ENCODE measurements around the gene FBXO34.

Gene FBXO34

DNA sequence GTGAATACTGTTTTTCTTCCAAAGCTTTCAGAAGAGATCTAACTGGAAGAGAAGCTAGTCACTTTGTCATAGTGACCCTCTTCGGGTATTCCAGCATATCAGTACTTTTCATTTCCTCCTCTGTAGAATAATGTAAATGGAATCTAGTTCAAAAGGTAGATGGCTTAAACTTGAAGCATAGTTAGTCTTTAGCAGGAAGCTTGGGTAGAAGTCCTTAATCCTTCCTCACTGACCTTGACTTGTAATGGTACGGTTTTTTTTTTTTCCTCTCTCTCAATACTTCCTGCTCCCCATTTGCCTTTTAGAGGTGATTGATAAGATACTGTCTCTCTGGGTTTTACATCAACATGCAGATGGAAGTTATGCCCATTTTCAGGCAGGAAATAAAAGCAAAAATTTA is 1.7 kb downstream of the FBXO34 start:
- no peak for DNase-seq

DNA sequence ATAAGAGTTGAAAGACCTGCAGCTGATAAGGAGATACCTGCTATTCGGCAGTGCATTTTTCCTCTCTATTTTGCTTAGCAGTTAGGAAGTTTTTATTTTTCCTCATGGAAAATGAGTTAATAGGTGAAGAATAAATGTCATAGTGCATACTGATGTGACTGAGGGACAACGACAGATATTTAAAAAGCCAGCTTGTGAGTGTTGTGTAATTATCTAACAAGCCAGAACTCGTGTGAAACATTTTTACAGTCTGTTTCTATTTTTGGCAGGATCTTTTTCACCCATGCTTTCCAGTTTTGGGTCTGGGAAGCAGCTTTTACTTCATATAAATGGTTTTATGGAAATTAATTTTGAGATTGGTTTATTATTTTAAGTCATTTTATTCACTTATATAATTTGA is 2.9 kb downstream of the FBXO34 start:
- no peak for DNase-seq

DNA sequence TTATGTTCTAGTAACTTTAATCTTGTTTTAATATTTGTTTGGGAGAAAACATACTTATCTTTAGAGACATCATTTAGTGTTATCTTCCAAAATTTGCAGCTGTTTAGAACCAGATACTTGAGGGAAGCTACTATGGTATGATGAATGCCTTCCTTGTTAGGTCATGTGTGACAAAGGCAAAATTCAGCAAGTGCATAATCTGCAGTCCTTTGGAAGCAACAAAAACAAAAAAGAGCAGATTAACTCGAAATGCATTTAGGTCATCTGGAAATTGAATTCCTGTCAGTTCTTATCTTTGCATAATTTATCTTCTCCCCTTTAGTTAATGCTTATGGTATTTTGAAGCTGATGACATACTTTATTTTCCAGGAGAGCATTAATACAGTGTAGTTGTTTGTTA is 3.5 kb downstream of the FBXO34 start:
- no peak for DNase-seq

DNA sequence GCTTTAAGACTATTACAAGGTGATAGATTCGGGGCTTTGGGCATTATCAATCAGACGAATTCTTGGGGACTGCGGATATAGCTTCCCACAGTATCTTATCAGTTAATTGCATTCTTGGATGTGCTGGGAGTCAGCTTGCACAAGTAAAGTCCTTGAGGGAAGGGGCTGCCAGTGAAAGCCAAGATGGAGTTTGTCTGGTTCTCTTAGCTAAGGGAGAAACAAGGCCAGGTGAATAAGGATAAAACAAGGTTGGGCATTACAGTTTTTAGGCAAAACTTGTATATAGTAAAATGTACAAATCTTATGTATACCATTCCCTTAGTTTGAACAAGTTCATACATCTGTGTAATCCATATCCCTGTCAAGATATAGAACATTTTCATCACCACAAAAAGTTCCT is 5.5 kb downstream of the FBXO34 start:
- no peak for DNase-seq

DNA sequence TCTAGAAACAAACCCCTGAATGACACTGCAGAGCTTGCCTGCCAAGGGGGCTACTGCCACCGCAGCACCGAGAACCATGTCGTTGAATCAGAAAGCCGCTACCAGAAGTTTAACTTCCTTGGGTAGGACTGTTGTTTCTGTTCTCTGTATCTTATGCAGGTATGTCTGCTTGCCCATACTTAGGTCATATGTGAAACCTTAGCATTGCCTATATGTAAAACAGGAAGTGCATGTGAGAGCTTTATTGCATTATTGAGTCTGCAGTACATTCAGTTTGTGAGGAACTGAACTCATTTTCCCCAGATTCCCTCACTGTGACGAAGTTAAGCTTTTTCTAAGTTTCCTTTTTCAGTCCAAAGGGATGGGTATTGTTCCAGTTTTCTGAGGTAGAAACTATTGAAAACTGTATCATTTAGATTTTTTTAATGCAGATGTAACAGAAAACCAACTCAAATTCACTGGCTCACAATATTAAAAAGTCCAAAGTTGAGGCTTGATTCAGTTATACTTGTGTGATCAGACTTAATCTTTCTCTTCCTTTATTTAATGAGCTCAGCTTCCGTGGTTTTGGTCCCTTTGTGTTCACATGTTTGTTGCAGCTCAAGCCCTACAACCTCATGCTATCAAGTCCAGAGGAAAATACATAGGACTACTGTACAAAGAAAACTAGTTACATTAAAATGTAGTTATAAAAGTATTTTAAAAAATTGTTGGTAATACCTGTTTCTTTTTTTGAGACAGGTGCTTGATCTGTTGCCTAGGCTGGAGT is 6.9 kb downstream of the FBXO34 start:
- DNase-seq, result no peak

DNA sequence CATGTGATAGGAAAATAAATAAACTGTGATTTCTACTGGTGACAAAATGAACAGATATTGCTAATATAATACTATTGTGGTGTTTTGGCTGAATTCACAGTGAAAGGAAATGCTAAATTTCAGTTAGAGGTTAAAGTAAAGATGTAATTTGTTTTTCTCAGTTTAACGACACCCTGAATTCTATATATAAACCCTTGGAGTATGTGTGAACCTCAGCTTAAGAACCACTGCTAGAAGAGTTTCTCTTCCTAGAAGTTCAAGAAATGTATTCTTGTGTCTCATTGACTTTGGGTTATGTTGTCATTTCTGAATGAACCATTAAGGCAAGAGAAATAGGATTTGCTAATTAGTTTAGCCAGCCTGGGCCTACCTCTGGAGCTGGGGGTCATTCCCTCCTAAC is 8.2 kb downstream of the FBXO34 start:
- DNase-seq, result no peak

DNA sequence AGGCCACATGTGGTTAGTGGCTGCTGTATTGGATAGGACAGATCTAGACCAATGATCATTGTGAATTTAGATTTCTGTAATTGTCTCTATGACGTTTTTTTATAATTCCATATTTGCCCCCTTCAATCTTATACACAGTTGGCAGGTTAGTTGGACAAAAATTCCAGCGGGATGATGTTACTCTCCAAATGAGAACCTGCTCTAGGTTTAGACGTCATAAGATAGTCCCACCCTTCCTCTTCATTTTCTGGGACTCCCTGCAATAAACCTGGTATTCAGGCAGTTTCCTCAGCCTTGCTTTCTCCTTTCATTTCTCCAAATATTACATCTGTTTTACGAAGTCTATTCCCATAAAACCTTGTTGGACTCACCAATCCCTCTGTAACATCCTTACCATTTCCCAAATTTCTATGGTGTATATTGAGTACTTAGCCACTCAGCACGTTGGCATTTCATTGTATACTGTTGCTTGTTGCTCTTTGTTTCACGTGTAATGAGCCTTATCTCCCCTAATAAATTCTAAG is 10.2 kb downstream of the FBXO34 start:
- DNase-seq, result no peak

DNA sequence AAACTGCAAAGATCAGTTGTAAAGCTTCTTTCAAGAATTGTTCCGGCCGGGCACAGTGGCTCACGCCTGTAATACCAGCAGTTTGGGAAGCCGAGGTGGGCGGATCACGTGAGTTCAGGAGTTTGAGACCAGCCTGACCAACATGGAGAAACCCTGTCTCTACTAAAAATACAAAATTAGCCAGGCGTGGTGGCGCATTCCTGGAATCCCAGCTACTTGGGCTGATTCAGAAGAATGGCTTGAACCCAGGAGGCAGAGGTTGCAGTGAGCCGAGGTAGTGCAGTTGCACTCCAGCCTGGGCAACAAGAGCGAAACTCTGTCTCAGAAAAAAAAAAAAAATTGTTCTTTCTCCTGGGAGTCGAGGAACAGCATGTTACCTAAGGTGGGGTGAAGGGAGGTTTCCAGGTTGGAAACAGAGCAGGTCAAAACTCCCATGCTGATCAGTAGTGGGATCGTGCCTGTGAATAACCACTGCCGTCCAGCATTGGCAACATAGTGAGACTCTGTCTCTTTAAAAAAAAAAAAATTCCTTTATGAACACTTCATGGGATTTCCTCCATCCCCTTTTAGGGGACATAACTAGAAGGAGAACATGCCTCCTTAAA is 13.9 kb downstream of the FBXO34 start:
- DNase-seq, result no peak

DNA sequence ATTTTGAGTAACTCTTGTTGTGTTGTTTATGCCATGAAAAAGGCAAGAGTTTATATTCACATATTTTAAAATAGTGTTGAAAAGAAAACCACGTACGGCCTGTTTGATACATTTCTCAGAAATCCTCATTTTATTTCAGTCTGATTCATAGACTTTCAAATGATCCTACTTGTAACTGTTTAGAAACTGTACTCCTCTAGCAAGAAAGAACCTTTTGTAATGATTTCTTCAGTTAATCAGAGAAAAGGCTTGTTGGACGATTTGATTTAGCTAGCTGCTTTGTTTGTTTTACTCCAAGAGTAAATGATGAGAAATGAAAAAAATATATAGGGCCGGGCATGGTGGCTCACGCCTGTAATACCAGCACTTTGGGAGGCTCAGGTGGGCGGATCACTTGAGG is 17.2 kb downstream of the FBXO34 start:
- DNase-seq, result no peak

DNA sequence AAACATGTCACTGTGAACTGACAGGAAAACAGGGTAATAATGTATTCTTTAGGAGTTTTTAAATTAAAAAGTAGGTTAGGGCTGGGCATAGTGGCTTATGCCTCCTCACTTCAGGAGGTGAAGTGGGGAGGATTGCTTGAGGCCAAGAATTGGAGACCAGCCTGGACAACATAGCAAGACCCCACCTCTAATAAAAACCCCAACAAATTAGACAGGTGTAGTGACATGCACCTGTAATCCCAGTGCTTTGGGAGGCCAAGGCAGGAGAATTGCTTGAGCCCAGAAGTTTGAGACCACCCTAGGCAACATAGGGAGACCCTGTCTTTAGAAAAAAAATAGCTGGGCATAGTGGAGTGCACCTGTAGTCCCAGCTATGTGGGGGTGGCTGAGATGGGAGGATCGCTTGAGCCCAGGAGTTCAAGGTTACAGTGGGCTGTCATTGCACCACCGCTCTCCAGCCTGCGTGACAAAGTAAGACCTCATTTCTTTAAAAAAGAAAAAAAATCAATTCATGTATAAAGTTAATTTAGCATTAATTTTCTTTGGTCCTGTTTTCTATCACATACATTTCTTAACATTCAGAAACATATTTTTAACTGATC is 20.4 kb downstream of the FBXO34 start:
- DNase-seq, result no peak

DNA sequence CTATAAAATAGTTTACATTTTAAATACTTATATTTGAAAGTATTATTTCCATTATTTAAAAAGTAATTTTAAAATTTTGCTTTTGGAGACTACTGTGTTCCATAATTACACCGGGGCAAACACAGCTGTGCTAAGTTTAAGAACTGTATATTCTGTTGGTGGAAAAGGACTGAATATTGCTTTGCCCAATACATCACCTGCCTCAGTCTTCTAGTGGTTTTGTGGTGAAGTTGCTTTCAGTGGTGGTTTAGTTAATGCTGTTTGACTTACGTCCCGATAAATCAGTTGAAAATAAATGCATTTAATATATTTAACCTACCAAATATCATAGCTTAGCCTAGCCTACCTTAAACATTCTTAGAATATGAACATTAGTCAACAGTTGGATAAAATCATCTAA is 23.4 kb downstream of the FBXO34 start:
- no peak for DNase-seq

DNA sequence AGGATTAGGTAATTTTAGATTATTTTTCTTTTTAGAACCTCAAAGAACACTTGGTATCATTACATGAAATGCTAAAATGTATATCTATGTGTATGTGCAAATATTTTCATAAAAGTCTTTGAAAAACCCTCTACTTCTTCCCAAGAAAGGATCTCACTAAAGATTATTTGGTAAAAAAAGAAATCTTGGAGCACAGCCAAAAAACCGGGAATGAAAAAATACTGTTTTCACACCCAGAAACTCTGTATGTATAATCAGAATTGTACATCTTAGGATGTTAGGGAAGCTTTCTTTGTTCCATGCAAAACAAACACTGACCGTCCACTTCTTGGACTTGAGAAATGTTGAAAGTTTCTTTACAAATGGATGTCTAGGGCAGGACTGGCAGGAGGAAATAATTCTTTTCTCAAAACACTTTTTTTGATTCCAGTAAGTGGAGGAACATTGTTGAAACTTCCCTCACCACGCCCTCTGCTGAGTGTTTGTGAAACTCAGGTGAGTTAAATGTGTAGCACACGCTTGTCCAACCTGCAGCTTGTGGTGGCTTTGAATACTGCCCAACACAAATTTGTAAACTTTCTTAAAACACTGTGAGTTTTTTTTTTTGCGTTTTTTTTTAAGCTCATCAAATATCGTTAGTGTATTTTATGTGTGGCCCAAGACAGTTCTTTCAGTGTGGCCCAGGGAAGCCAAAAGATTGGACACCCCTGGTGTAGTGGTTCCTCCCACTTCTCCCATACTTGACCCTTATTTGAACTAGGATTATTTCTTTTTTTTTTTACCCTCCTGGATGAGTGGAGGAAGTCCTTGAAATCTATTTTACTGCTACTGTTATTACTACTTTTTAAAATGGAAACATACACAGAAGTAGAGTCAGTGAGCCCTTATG is 26.6 kb downstream of the FBXO34 start:
- peak; percentile 90 for DNase-seq

DNA sequence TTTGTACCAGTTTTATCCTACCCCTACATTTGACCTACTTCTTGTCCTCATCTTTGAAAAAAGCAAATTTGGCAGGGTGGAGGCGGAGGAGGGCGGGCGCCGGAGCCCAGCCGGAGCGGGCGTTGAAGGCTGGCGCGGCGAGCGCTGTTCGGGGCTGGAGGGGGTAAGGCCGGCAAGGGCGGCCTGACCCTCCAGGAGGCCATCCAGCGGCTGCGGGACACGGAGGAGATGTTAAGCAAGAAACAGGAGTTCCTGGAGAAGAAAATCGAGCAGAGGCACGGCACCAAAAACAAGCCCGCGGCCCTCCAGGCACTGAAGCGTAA is 27.2 kb downstream of the FBXO34 start:
- no peak for DNase-seq

DNA sequence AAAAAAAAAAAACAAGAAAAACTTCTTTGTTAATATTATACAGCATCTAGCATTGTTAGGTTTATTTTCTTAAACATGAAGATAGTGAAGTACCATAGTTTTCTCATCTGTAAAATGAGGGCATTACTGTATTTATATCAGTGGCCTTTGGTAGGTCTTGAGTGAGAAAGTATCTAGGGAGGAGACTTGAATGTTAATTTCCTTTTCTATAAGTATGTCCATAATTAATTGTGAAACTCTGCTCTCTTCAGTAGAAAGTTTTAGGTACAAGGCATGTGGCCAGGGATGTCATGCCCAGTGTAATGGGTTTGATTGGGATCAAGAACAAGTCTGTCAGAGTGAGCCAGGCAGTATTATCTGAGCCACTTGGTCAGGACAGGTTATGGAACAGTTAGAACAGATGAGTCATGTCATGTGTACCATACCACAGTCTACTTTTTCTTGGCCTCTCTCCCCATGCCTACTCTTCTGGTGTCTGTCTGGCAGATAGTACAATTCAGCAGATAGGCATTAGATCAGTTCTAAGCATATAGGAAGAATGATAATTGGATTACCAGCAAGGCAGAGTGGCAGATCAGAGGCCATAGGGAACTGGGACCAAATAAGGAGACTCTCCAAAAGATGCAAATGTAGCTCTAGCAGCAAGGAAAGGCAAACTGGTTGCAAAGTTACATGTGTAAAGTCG is 30.4 kb downstream of the FBXO34 start:
- DNase-seq, result peak; percentile 51

DNA sequence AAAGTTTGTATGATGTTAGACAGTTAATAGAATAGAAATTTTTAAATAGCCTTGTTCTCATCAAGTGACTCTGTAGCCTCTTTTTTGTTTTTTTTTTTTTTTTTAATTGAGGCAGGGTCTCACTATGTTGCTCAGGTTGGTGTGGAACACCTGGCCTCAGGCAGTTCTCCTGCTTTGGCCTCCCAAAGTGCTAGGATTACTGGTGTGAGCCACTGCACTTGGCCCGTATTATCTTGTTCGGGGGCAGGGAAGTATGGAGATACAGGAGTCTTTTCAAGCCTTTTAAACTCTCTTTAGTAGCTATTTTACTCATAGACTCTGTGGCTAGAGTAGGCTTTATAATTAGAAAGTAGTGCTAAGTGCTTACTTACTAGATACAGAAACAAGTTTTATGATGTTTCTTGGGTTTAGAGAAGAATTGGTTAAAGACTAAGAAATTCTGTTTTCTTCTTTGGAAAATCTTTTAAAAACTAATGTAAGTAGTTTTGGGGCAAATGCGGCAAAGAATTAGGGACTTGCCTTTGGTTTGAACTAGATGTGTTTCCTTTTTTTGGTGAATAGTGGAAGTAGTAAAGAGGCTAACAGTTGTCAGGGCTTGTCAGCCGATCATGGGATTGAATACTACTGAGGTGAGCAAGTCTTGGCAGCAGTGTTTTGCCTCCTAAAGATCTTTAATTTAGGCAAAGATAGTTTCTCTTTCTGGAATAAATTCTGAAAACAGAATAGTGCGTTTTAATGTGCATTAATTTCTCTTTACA is 31.3 kb downstream of the FBXO34 start:
- DNase-seq, result no peak

DNA sequence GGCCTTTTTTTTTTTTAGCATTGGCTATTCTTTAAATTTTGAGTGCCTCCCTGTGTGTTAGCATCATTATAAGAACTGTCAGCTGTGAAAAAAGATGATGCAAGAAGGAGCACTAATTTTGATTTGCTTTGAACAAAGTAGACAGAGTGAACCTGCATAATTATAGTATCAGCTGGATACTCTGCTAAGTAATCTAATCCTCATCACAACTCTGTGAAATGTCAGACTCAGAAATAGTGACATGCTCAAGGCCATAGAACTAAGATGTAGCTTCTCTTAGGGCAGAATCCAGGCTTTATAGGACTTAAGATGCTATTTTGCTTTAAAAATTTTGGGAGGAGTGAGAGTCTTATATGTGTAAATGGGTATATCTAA is 31.9 kb downstream of the FBXO34 start:
- no peak for DNase-seq

DNA sequence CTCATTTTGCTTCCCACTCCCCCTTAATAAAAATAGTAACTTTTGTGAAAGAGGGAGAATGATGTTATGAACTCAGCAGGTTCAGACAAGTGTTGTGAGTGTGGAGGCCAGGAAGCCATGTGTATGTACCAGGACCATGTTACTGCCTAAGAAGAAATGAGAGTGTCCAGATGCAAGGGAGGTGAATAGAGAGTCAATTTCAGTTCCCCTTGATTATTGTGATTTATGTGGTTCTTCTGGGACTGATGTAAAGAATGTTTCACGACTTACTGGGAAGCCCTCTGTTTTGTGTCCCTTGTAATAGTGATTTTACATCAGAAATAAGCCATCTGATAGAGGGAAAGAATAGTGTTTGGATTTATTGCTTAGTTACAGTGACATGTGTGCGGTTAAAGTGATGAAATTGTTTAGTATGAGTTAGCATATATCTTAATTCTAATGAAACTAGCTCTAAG is 32.5 kb downstream of the FBXO34 start:
- no peak for DNase-seq

DNA sequence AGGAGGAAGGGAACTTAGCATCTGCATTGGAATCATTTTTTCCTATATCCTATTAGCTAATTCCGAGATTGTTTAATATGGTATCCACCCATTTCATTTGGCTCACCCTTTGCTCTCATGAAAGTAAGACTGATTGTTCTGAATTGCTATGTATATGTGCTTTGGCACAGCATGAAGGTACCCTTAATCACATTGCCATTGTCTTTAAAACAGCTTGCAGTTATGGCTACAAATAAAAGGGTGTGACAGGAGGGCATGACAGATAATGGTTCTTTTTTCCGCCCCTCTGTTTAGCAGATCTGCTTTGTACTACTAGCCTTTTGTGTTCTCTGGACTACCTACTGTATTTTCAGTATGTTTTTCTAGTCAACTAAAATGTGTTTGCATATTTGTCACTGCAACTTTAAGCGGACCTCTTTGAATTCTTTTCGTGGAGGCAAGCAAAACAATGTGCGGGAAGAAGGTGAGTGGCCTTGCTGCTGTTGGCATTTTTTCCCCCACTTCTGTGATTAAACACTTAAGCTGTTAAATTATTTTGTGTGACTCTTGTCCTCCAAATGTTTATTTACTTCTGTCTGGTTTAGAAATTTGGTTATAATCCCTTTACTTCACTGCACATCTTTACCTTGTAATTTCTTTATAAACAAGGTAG is 35.8 kb downstream of the FBXO34 start:
- DNase-seq, result no peak

DNA sequence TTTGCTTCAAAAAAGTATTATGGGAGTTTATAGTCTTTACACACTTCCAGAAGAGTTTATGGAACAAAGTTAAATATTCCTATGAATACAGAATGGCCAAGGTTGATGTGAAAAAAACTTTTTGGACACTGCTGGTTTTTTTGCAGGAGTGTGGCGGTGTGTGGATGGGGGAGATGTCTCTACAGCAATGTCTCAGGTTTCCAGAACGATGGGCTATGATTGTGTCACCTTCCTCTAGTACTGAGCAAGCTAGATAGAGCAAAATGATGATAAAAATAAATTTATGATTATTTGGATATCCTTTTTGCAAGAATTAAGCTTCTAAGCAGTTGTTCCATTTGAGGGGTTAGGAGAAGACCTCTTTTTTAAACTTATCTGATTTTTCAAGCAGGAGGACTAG is 37.9 kb downstream of the FBXO34 start:
- DNase-seq, result no peak

DNA sequence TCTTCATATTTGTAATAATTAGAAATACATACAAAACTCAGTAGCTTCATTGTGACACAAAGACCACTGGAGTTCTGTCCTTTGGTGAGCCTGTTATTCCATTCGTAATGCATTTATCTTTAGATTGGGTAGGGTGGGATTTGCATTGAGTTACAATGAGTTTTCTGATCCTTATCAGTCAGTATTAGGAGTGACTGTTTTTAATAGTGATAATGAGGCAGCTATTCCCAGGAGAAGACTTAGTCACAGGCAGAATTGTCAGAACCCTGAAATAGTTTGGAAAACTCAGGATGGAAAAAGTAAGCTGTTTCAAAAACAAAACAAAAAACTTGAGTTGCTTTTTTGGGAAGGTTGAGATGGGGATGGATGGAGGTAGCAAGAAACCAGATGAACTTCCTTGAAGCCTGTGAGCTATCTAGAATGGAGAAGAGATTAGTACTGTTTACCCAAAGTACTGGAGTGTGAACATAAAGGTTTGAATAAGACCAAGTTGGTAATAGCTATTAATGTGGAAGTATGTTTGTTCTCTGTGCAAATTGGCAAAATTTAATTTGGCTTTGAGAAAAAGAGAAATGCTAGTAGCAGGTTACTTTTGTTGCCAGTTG is 38.6 kb downstream of the FBXO34 start:
- no peak for DNase-seq
